NCI-H1092 (cell line): Measurements from ENCODE around the gene CCBE1.

ENCODE experiments used
- DNase-seq: peaks from one replicate; lab custom pipeline; 2025; lab: John Stamatoyannopoulos, UW

CCBE1 gene

DNA sequence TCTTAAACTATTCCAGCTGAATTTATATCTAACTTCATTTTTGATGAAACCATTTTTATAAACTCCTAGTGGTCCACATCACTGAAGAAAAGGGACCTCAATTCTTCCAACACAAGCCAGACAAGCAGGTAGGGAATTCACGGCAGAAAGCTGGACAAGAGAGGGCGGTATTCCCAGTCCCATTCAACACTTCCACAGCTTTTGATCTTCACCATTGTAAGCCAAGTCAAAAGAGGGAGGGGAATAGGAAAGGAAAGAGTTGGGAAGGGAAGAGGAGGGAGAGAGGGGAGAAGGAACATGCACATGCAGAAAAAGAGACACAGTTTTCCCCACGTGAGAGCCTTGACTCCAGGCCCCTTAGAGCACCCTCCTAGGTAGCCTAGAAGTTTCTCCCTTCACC lies 77.4 kb downstream of the CCBE1 start:
- no peak for DNase-seq

DNA sequence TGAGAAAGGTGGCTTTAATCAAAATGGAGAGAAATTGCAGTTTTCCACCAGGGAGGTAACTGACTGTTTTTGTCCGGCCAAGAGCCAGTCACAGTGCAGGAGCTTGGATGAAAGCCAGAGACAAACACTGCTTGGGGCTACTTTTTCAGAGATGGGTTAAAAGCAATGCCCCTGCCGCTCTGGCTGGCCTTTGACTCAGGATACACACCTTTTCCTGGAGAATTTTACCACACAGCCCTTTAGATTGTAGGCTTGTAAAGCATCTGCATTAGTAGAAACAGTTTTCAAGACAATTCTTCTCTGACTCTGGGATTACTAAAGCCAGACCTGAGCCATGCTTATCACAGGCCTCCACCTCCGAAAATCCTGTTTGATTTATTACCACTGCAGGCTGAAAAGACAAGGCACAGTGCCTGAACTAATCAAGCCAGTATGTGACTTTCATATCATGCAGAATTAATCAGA lies 79.7 kb downstream of the CCBE1 start:
- no peak for DNase-seq

DNA sequence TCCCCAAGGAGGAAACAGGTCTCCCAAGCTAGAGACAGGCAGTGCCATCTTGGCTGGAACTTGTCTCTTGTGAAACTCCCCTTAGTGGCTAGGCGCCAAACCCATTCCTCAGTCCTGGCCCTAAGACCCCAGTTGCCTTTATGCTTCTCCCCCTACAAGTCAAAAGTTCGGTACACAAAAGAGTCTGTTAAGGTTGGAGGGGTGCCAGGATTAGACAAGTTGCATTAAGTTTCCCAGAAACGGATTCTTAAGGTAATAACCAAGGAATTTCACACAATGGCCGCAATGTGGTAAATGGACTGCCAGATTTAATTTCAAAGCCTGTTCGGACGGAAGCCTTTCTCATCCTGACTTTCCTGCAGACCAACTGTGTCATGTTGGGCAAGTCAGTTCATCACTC lies 80.7 kb downstream of the CCBE1 start:
- no peak for DNase-seq

DNA sequence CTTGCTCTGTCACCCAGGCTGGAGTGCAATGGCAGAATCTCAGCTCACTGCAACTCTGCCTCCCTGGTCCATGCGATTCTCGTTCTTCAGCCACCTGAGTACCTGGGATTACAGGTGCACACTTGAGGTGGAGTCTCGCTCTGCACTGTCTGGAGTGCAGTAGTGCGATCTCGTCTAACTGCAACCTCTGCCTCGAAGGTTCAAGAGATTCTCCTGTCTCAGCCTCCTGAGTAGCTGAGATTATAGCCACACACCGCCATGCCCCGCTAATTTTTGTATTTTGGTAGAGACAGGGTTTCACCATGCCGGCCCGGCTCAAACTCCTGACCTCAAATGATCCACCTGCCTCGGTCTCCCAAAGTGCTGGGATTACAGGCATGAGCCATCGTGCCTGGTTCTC lies 83.3 kb downstream of the CCBE1 start:
- DNase-seq: no peak

DNA sequence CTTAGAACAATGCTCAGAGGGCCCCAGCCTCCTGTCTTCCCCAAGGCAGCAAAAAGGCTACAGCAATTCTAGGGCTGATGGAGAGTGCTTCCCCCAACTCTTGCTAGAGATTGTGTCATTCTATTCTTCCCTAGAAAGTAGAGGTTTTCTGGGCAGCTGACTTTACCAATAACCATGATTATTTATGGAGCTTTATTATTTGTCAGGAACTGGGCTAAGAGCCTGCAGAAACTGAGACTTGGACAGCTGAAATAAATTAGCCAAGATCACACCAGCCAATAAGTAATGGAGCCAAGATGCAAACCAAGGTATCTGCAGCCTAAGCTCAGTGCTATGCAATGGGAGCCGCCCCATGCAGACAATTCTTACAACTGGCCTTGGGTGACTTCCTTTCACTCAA lies 84.8 kb downstream of the CCBE1 start:
- no peak for DNase-seq

DNA sequence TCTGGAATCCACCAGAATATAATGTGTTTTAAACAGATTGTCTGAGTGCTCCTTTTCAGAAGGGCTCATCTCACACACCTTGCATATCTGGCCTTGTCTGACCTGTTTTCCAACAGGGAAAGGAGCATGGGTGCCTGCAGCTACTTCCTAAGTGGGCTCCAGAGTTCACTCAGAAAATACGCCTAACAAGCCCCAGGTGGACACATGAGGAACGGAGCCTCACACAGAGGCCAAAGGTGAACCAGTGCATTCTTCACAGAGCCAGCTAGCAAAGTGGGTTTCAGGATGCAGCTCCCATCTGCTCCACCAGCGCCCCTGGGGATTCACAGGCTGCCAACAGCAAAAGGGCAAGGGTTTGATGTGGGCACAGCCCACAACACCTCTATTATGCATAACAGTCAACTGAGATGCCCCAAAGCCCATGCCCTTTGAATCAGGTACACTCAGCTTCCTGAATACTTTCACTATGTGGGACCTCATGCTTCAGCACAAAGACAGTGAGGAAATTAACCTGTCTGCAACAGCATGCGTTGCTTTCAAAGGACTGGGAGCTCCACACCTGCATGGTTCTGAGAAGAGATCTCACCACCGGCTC lies 86.6 kb downstream of the CCBE1 start:
- no peak for DNase-seq

DNA sequence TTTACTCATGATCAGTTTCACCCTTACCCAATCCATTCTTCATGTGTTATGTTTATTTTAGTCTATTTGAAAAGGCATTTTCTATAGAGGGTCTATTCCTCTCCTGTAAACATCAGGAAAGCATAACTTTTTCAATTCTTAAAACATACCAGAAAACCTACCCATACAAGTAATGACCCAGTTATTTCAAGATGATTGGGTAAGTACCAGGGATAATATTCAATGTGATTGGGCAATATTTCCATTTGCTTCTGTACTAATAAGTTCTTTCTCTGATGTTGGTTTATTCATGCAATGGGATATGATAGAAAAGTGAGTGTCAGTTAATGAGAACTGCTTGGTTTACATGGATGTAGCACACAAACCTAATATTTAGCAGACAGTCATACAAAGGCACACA lies 87.6 kb downstream of the CCBE1 start:
- DNase-seq: no peak

DNA sequence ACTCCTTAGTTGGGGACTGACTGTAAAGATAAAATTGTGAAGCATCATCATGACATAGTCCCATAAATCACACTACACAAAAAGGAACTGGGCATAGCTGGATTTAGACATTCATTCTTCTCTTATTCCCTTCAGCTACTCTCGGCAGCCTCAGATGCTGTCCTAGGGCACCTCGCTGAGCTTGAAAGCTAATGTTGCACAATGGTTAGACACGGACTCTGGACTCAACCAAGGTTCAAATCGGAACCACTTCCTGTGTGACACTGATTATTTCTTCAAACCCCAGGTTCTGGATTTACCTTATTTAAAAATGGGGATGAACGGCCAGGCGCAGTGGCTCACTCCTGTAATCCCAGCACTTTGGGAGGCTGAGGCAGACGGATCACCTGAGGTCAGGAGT lies 89.8 kb downstream of the CCBE1 start:
- DNase-seq: no peak

DNA sequence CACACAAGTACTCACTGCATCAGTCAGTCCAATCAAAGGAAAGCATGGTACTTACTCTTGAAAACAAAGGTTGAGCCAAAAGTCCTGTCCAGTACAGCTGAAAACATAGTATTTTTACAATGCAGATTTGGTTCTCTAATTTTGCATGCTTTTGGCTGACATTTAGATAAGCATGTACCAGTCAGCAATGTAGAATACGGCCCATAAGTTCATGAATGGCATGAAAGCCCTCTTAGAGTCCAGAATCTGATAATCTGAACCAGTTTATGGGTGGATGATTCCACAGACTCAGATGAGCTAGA lies 90.2 kb downstream of the CCBE1 start:
- DNase-seq: no peak

DNA sequence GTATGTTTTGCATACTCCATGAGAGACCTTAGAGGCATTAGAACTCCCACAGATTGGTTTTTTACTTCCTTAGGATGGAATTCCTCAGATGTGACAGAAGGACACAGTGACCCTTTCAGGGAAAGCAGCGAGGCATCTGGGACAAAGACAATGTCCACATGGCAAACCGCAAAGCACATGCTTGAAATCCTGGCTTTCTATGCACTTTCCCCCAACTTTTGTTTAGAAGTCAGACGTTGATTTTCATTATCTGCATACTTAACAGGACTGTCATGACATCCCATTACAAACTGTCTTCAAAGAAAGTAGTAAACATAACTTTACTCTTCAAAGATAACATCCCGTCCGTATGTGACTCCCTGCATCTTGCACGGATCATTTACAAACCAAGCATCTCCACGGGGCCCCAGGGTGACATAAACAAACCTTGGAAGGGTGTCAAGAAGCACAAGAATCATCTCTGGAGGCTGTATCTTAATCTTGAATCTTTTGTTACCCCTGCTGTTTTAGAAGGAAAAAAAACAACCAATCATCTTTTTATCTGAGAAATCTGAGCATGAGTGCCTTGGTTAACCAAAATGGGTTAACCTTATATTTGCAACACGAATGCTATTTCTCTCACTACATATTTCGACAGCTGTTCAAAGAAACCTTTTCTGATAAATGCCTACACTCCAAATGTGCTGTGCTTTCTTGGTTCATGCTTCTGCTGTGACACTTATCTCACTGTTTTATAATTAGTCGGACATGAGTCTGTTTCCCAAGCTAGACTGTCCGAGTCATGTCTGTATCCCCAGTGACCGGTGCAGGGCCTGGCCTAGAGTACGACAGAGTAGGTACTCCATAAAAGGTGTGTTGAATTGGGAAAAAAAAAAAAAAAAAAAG lies 90.8 kb downstream of the CCBE1 start:
- no peak for DNase-seq

DNA sequence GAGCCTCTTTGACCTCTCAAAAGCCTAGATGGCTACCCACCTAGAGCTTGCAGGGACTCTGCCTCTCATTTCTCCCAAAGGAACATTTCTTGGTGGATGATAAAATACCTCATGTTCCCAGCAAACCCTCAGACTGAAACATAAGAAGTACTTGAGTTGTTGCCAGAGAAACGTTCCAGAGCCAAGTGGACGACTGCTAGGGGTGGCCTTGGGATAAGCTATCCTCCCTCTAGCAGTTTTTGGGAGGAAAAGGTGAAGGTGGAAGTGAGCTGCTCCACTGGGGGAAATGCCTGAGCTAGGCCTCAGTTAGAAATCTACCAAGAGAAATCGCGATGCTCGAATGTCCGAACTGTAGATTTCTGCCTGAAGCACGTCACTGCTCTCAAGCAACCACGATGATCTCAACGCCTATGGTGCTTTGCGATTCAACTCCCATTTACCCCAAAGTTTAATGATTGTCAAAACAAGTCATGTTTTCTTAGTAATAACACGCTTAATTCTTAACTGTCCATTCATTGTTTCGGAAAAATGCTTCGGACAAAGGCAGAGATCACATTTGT lies 91.5 kb downstream of the CCBE1 start:
- no peak for DNase-seq

DNA sequence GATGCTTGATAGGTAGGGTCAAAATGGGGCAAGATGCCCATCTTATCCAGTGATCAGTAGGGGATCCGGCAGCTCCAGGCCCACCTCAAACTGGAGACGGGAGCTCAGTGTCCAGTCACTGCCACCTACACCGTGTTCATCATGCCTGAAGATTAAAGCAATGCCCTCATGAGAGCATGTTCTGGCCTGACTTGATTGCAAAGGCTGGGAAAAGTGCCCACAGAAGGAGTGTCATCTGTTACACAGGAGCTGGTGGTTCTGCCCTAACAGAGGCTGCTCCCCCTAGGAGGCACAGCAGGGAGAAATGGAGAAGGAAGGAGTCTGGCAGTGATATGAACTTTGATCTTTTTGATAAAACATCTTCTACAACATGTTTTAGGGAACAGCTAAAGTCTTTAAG lies 92.3 kb downstream of the CCBE1 start:
- DNase-seq: no peak

DNA sequence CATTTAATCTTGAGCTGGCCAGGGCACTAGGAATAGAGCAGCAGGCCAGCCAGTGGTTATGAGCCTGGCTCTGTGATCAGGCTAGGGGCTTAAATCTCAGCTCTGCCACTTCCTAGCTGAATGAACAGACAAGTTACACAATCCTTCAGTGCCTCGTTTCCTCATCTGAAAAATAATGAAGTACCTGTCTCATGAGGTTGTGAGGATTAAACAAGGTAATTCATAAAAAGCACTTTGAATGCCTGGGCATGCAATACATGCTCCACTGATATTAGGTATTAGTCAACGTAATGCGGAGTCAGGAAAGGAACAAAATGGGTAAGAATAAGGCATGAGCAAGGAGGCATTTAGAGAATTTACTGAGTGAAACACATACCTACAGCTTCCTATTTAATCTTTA lies 100.2 kb downstream of the CCBE1 start:
- DNase-seq: no peak

DNA sequence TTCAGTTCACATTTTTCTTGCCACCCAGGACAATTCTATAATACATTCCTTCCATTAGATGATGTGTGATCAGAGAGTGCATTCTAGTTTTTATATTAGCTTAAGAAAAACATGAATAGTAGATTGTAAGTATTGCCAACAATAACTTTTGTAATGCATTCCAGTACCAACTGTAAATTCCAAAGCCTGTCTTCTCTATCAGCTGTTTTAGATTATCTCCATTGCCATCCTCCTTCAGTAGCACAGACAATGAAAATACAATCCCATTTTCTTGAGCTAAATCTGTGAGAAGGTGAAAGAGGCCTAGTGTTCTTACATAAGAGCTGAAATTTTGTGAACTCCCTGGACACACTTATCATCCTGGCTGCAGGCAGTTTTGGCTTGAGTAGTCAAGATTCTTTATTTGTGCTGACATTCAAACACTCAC lies 103.9 kb downstream of the CCBE1 start:
- DNase-seq: no peak

DNA sequence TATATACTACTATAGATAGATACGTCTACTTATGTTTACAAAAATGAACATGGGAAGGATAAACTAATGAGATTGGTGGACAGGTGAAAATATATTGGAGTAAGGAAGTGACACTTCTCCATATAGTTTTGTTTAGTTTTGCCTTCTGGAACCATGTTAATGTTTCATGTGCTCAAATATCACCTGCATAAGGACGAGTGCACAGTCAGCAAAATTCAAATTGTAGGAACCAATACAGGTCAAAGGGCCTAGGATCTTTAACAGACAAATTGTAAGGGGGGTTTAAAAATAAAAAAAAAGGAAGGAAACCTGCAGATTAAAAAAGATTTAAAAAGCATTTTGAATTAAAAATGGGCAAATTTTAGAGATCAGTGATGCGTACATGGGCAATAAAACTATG lies 104.6 kb downstream of the CCBE1 start:
- no peak for DNase-seq

DNA sequence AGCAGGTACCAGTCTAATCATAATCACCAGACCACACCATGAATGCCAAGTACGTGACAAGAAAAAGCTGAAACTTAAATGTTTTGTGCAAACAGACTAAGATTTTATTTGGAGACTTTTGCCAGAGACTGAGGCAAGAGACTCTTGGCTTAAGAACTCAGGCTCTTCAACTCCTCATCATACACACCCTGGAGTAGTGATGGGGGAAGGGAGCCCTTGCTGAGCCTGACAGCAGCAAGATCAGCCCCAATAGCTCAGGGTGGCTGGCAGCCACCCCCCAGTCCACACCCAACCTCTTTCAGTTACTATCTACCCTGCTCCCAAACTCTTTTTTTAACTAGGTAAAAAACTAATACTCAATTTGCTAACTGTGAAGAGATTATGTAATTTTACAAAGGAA lies 114.8 kb downstream of the CCBE1 start:
- DNase-seq: no peak

DNA sequence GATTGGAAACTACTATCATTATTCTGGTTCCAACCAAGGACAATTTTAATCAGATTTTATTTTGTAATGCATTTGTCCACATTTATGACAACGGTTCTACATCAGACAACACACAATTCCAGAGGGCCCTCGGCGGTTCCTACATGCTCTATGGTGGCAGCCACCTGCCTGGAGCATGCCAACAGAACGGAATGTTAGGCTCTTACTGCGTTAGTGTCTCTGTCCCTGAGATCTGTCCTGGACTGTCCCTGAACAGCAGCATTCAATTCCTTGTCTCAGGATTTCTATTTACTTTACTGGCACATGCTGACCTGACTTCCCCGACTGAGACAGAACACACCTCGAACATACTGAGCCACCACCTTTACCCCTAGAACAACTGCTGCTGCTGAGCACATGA lies 117.7 kb downstream of the CCBE1 start:
- no peak for DNase-seq

DNA sequence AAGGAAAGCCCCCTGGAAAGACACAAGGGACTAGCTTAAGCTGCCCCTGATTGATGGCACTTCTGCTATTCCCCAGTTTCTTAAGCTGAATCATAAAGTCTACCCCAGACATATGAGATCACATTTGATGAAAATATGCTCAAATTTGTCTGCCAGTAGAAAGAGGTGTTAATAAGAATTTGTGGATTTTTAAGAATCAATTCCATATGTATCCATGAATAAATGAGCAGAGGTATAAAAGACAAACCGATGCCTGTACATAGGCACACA lies 119.9 kb downstream of the CCBE1 start:
- DNase-seq: no peak

DNA sequence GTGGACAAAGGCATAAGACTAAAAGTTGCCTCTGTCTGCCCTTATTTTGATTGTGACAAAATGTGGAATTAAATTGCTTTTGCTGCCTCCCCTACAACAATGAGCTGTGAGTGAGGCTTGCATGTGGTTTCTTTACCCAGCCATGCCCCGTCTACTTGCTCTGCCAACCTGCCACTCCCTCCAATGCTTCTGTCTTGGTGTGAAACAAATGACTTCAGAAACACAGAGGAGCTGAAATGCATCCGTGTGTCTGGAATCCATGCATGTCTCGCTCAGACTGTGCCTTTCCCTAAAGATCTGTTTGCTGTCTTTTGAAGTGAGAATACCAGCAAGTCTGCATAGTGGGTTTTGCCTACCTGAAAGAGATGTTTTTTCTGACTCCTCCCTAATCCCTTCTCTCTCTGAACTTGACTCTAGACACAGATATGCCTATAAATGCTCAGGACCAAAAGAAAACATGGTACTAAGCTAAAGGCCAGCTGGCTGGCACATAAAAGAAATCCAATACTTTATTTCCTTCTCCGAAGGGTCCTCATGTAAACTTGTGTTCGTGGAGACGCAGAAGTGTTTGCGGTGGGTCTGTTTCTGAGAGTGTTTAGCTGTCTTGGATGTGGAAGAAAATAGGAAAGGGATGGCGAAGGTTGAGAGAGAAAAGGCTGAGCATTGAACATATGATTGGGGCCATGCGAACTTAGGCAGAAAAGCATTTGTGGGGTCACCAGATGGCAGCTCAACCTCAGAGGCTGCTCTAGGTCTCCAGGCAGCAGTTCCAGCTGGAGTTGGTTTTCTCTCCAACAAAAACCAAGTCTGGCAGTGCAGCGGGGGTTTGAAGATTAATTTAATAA lies 120.5 kb downstream of the CCBE1 start:
- no peak for DNase-seq

DNA sequence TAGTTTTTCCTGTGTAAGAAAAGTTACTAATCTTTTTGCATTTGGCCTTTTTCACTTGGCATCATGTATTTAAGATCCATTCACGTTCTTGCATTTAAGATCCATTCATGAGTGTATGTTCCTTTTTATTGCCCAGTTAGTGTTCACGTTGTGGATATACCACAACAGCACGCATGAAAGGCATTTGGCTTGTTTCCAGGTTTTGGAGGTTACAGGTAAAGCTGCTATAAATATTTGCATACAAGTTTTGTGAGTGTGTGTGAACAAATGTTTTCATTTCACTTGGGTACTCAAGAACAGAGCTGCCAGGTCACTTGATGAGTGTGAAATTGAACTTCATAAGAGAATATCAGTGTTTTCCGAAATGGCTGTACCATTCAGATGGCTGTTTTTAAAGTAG lies 121.2 kb downstream of the CCBE1 start:
- DNase-seq: no peak

DNA sequence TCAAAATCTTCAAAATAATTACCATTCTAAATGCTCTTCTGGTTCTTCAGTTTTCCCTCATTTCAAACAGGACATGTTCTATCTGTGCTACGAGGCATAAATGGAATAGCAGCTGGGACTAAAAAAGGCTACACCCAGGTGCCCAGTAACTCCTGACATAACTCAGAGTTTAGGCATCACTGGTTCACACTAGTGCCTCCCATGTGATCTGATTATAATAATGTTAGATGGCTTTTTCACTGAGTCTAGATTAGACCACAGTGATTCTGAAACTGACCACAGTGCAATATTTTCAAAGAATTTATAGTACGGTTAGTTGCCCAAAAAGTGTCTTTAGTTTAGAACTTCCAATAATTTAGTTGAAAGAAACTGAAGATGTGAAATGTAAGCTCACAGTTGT lies 123.3 kb downstream of the CCBE1 start:
- no peak for DNase-seq

DNA sequence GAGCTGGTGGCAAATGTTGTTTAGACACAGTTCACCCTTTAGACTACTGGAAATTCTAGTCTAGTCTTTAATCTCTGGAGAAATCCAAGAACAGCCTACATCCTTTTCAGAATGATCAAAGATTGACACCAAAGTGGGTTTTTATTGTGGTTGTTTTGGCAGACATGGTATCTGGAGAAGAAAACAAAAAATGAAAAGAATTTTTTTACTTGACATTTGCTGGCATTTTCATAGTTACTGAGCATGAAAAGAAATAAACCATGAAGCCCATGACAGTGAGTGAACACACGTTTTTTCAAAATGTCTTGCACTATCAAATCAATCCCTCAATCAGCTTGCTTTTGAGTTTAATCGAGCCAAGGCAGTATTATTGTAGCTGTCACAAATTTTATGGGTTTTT lies 125.3 kb downstream of the CCBE1 start:
- no peak for DNase-seq

DNA sequence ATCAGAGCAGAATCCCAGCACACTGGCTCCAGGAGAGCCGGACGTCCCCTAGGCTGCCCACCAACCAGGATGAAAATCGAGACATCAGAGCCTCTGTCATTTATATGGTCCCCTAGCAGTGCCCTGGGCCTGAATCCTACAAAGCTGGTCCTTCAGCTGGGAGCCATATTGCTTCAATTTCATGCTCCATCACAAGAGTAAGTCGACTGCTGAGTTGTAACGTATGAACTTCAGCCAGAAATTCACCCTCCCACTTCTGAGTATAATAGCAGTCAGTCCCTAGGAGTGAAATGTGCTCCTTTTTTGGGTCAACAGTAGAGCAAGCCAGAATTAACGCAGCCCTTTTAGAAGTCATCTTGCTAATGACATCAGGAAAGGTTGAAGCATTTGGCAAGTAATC lies 126.4 kb downstream of the CCBE1 start:
- no peak for DNase-seq
